Type B pancreatic cell (in vitro differentiated cells): Measurements from ENCODE around the gene SGSM2. TPM values are rescaled to one million over a fixed set of nuclear protein-coding genes. Genes with fewer than 3 reads are reported as not detected.
A peak's percentile ranks its signal among the peaks of the same experiment; 100 is the strongest.

Experiments used
- DNase-seq: peaks from one replicate; pipeline ENCODE4 v3.0.0; 2021; ENCODE audit warnings: mixed read lengths; ENCODE audit not compliant: unreplicated experiment; ENCODE audit errors: extremely low spot score
- H3K27ac Mint-ChIP-seq: 2 replicates; pipeline ENCODE4 v1.8.0; 2021; ENCODE audit warnings: mild to moderate bottlenecking, mixed read lengths
- H3K27me3 Mint-ChIP-seq: 2 replicates; pipeline ENCODE4 v1.8.0; 2021; ENCODE audit warnings: mixed read lengths
- H3K36me3 Mint-ChIP-seq: 2 replicates; pipeline ENCODE4 v1.8.0; 2021; ENCODE audit warnings: mixed read lengths
- H3K4me1 Mint-ChIP-seq: one replicate; pipeline ENCODE4 v1.8.0; 2021; ENCODE audit warnings: mixed read lengths; ENCODE audit not compliant: unreplicated experiment
- H3K4me3 Mint-ChIP-seq: 2 replicates; pipeline ENCODE4 v1.8.0; 2021; ENCODE audit warnings: mild to moderate bottlenecking, mixed read lengths
- H3K9me3 Mint-ChIP-seq: 2 replicates; pipeline ENCODE4 v1.8.0; 2021; ENCODE audit warnings: mixed read lengths
- CTCF ChIP-seq: fragments of 200-600 bp; sonication (generic); conservative IDR thresholded peaks from 2 replicates; pipeline ENCODE4 v1.5.0; 2021; ENCODE audit warnings: antibody characterized with exemption, mild to moderate bottlenecking
- total RNA-seq: library from RNA; stranded (reverse); gene quantifications from 2 replicates; pipeline ENCODE4 v1.2.1, GENCODE V29; 2021; ENCODE audit warnings: low replicate concordance

Gene SGSM2
- total RNA-seq, 1 donor from 2014 or later, result 74.3 TPM

GRCh38 chr17:2338315-2338657 is 985 bp downstream of the SGSM2 start:
- no peak for TF ChIP-seq CTCF
- peak overlapping the region; percentile 79 for H3K27ac Mint-ChIP-seq
- peaks cover 22% of the 10 kb centered on the region for H3K4me1 Mint-ChIP-seq
- no peaks in the 10 kb centered on the region for H3K9me3 Mint-ChIP-seq
- peaks cover 15% of the 10 kb centered on the region for H3K36me3 Mint-ChIP-seq
- DNase-seq, result no peak
- H3K27me3 Mint-ChIP-seq, result no peaks in the 10 kb centered on the region
- peak overlapping the region; percentile 90 for H3K4me3 Mint-ChIP-seq

GRCh38 chr17:2343421-2343820 is 6.1 kb downstream of the SGSM2 start:
- no peak for DNase-seq
- no peaks in the 10 kb centered on the region for H3K9me3 Mint-ChIP-seq
- TF ChIP-seq CTCF, result no peak
- no peak overlapping the region for H3K27ac Mint-ChIP-seq
- peaks cover 3% of the 10 kb centered on the region for H3K36me3 Mint-ChIP-seq
- H3K27me3 Mint-ChIP-seq, result no peaks in the 10 kb centered on the region
- H3K4me1 Mint-ChIP-seq, result peaks cover 19% of the 10 kb centered on the region
- no peak overlapping the region for H3K4me3 Mint-ChIP-seq

GRCh38 chr17:2344528-2344927 is 7.2 kb downstream of the SGSM2 start:
- Mint-ChIP-seq H3K27ac (peak overlapping the region; percentile 18), H3K4me1 (peaks cover 19% of the 10 kb centered on the region), H3K27me3 (no peaks in the 10 kb centered on the region), H3K36me3 (peaks cover 3% of the 10 kb centered on the region), H3K9me3 (no peaks in the 10 kb centered on the region), H3K4me3 (no peak overlapping the region)
- TF ChIP-seq CTCF, result no peak
- DNase-seq, result no peak

- Mint-ChIP-seq H3K4me1 (peaks cover 19% of the 10 kb centered on the region), H3K36me3 (peaks cover 3% of the 10 kb centered on the region), H3K9me3 (no peaks in the 10 kb centered on the region), H3K4me3 (no peak overlapping the region), H3K27ac (peak overlapping the region; percentile 79), H3K27me3 (no peaks in the 10 kb centered on the region)
- DNase-seq, result no peak
- no peak for TF ChIP-seq CTCF
Measured at GRCh38 chr17:2346475-2346874, 9.2 kb downstream of the SGSM2 start.

GRCh38 chr17:2347805-2348685 is 10.7 kb downstream of the SGSM2 start:
- peaks cover 19% of the 10 kb centered on the region for H3K4me1 Mint-ChIP-seq
- no peaks in the 10 kb centered on the region for H3K36me3 Mint-ChIP-seq
- peak overlapping the region; percentile 86 for H3K27ac Mint-ChIP-seq
- H3K9me3 Mint-ChIP-seq, result no peaks in the 10 kb centered on the region
- TF ChIP-seq CTCF, result no peak
- peak overlapping the region; percentile 36 for H3K4me3 Mint-ChIP-seq
- H3K27me3 Mint-ChIP-seq, result no peaks in the 10 kb centered on the region
- no peak for DNase-seq
